Body of pancreas (tissue), 4 donors: Measurements from ENCODE around the gene COL23A1.

Source experiments
- CTCF ChIP-seq, 7 experiments: fragments of 450-650 bp in 4 of 7; fragments of 200-600 bp in 3 of 7; sonication (generic) in 3 of 7; IDR thresholded peaks; one replicate each; pipeline ENCODE4 v1.5.1; 2016 to 2019; ENCODE audit warnings: antibody characterized with exemption in 7 of 7
- POLR2A ChIP-seq, 3 donors: fragments of 450-650 bp; IDR thresholded peaks; one replicate each; pipeline ENCODE4 v1.6.1; 2016; ENCODE audit warnings: antibody characterized with exemption in 3 of 3, mild to moderate bottlenecking in 2 of 3

- TF ChIP-seq POLR2A (IDR thresholded peaks at IDR 0.05) (no peak), CTCF (IDR thresholded peaks at IDR 0.05) (no peak)
These were observed 125.7 kb downstream of the COL23A1 start for GRCh38 chr5:178464431-178465048.
